Smooth muscle cell (in vitro differentiated cells): ENCODE data around the gene VOPP1. TPM values are rescaled to one million over a fixed set of nuclear protein-coding genes. Genes with fewer than 3 reads are reported as not detected.

ENCODE experiments used
- DNase-seq: peaks from one replicate; lab custom pipeline; 2025; ENCODE audit not compliant: unreplicated experiment; lab: John Stamatoyannopoulos, UW
- H2AFZ ChIP-seq: fragments of 200-600 bp; sonication (generic); 2 replicates; pipeline ENCODE4 v1.6.0; 2016; ENCODE audit warnings: antibody characterized with exemption, low read depth, mild to moderate bottlenecking
- H3F3A ChIP-seq: fragments of 200-600 bp; sonication (generic); 2 replicates; pipeline ENCODE4 v1.6.0; 2017; ENCODE audit warnings: antibody characterized with exemption, low read depth
- H3K27ac ChIP-seq: fragments of 200-600 bp; sonication (generic); 2 replicates; pipeline ENCODE4 v1.5.1; 2016; ENCODE audit warnings: low read depth, mild to moderate bottlenecking
- H3K27me3 ChIP-seq: fragments of 200-600 bp; sonication (generic); 2 replicates; pipeline ENCODE4 v1.6.1; 2016; ENCODE audit warnings: low read depth, mild to moderate bottlenecking
- H3K36me3 ChIP-seq: fragments of 200-600 bp; sonication (generic); 2 replicates; pipeline ENCODE4 v1.5.1; 2016; ENCODE audit warnings: low read depth
- H3K4me1 ChIP-seq: fragments of 200-600 bp; sonication (generic); 2 replicates; pipeline ENCODE4 v1.5.1; 2016; ENCODE audit warnings: low read depth
- H3K4me2 ChIP-seq: fragments of 200-600 bp; sonication (generic); 2 replicates; pipeline ENCODE4 v1.6.0; 2016; ENCODE audit warnings: mild to moderate bottlenecking
- H3K4me3 ChIP-seq: fragments of 200-600 bp; sonication (generic); 2 replicates; pipeline ENCODE4 v1.5.1; 2016; ENCODE audit warnings: mild to moderate bottlenecking
- H3K79me2 ChIP-seq: fragments of 200-600 bp; sonication (generic); 2 replicates; pipeline ENCODE4 v1.6.0; 2016; ENCODE audit warnings: low read depth, mild to moderate bottlenecking
- H3K9ac ChIP-seq: fragments of 200-600 bp; sonication (generic); 2 replicates; pipeline ENCODE4 v1.6.0; 2016; ENCODE audit warnings: low read depth
- H3K9me3 ChIP-seq: fragments of 200-600 bp; sonication (generic); replicated peaks from 2 replicates; pipeline ENCODE4 v1.5.1; 2016; ENCODE audit warnings: low read depth
- H4K20me1 ChIP-seq: fragments of 200-600 bp; sonication (generic); 2 replicates; pipeline ENCODE4 v1.6.0; 2016; ENCODE audit warnings: low read depth
- CTCF ChIP-seq: fragments of 200-600 bp; sonication (generic); IDR thresholded peaks from 2 replicates; pipeline ENCODE4 v1.5.1; 2017; ENCODE audit warnings: borderline replicate concordance, mild to moderate bottlenecking, antibody characterized with exemption; ENCODE audit not compliant: insufficient read depth, poor library complexity, severe bottlenecking
- WGBS: methylation state at CpG from one replicate; pipeline ENCODE4 v1.1.7; 2016; ENCODE audit warnings: low lambda C conversion rate; 5-methylcytosine and 5-hydroxymethylcytosine counted together
- polyA plus RNA-seq: library from polyadenylated mRNA; unstranded; fragments of >200 nt; fragmentation: Nextera tagmentation; extraction: Ambion mirVana; gene quantifications from 2 replicates; pipeline ENCODE4 v1.2.1, GENCODE V29; 2016
- total RNA-seq: library from RNA; depleted of rRNA; stranded (reverse); fragments of >200 nt; gene quantifications from 2 replicates; pipeline ENCODE4 v1.2.3, GENCODE V29; 2014

The VOPP1 gene
- total and polyA plus RNA-seq, 2 experiments from 2014 or later: 18.3 to 26.6 TPM

GRCh38 chr7:55489552-55489951 lies 82.8 kb downstream of the VOPP1 start:
- DNase-seq: no peak
- Histone ChIP-seq H3K27ac (no peak overlapping the region), H3K36me3 (no peaks in the 10 kb centered on the region), H3K79me2 (no peaks in the 10 kb centered on the region), H3K4me3 (no peak overlapping the region), H4K20me1 (peaks cover 5% of the 10 kb centered on the region), H3K9me3 (no peaks in the 10 kb centered on the region), H2AFZ (no peak overlapping the region), H3K9ac (no peak overlapping the region), H3K27me3 (no peaks in the 10 kb centered on the region), H3K4me1 (no peaks in the 10 kb centered on the region), H3F3A (no peaks in the 10 kb centered on the region), H3K4me2 (no peak overlapping the region)
- TF ChIP-seq CTCF: no peak
- 93% methylated on average over 6 of the region's 6 CpGs for WGBS

GRCh38 chr7:55488804-55489340 lies 83.4 kb downstream of the VOPP1 start:
- H3K79me2 ChIP-seq: no peaks in the 10 kb centered on the region
- H3K4me1 ChIP-seq: no peaks in the 10 kb centered on the region
- no peaks in the 10 kb centered on the region for H3K36me3 ChIP-seq
- no peaks in the 10 kb centered on the region for H3K27me3 ChIP-seq
- H3K4me2 ChIP-seq: no peak overlapping the region
- H3K9ac ChIP-seq: no peak overlapping the region
- no peak overlapping the region for H3K27ac ChIP-seq
- no peaks in the 10 kb centered on the region for H3F3A ChIP-seq
- TF ChIP-seq CTCF: no peak
- no peak overlapping the region for H2AFZ ChIP-seq
- no peaks in the 10 kb centered on the region for H3K9me3 ChIP-seq
- no peak for DNase-seq
- peaks cover 5% of the 10 kb centered on the region for H4K20me1 ChIP-seq
- 96% methylated on average over 6 of the region's 6 CpGs for WGBS
- no peak overlapping the region for H3K4me3 ChIP-seq

- Histone ChIP-seq H3K27ac (no peak overlapping the region), H3K36me3 (no peaks in the 10 kb centered on the region), H2AFZ (no peak overlapping the region), H3K79me2 (no peaks in the 10 kb centered on the region), H3K4me3 (no peak overlapping the region), H3K4me2 (no peak overlapping the region), H3K27me3 (no peaks in the 10 kb centered on the region), H3K4me1 (no peaks in the 10 kb centered on the region), H3K9me3 (no peaks in the 10 kb centered on the region), H3K9ac (no peak overlapping the region), H4K20me1 (peaks cover 5% of the 10 kb centered on the region), H3F3A (no peaks in the 10 kb centered on the region)
- WGBS: 80% methylated on average over 6 of the region's 6 CpGs
- DNase-seq: no peak
- TF ChIP-seq CTCF: no peak
Measured at GRCh38 chr7:55488216-55488615, 84.1 kb downstream of the VOPP1 start.

- 63% methylated on average over 7 of the region's 7 CpGs for WGBS
- Histone ChIP-seq H3F3A (no peaks in the 10 kb centered on the region), H3K27me3 (no peaks in the 10 kb centered on the region), H3K4me1 (no peaks in the 10 kb centered on the region), H3K4me3 (no peak overlapping the region), H3K9ac (no peak overlapping the region), H3K27ac (no peak overlapping the region), H3K9me3 (no peaks in the 10 kb centered on the region), H4K20me1 (peaks cover 5% of the 10 kb centered on the region), H3K4me2 (no peak overlapping the region), H3K36me3 (no peaks in the 10 kb centered on the region), H3K79me2 (no peaks in the 10 kb centered on the region), H2AFZ (no peak overlapping the region)
- no peak for TF ChIP-seq CTCF
- DNase-seq: no peak
Measured at GRCh38 chr7:55486991-55487390, 85.3 kb downstream of the VOPP1 start.
